Liver (tissue), 9 donors: ENCODE measurements around the gene MYO1H. TPM values are rescaled to one million over a fixed set of nuclear protein-coding genes. Genes with fewer than 3 reads are reported as not detected.

Source experiments
- DNase-seq: peaks from one replicate; pipeline ENCODE4 v3.0.0-alpha.2; 2017; ENCODE audit warnings: low spot score
- H3K27ac ChIP-seq, 2 donors: one replicate each; pipeline ENCODE4 v1.7.0; 2013; ENCODE audit warnings: inconsistent platforms in 2 of 2, low read length in 2 of 2, control low read depth in 1 of 2, low read depth in 1 of 2, mild to moderate bottlenecking in 1 of 2
- H3K27me3 ChIP-seq, 4 donors: one replicate each; pipeline versions ENCODE4 v1.6.1 to v1.7.0; 2013; ENCODE audit warnings: low read length in 3 of 4, inconsistent platforms in 1 of 4, mild to moderate bottlenecking in 1 of 4, moderate library complexity in 1 of 4; ENCODE audit not compliant: control insufficient read depth in 4 of 4, insufficient read depth in 4 of 4
- H3K36me3 ChIP-seq, 4 donors: one replicate each; pipeline versions ENCODE4 v1.6.1 to v1.7.0; 2013; ENCODE audit warnings: low read length in 3 of 4, mild to moderate bottlenecking in 3 of 4, low read depth in 1 of 4, moderate library complexity in 1 of 4; ENCODE audit not compliant: control insufficient read depth in 4 of 4, insufficient read depth in 3 of 4
- H3K4me1 ChIP-seq, 4 donors: one replicate each; pipeline versions ENCODE4 v1.6.1 to v1.7.0; 2013; ENCODE audit warnings: low read length in 3 of 4, mild to moderate bottlenecking in 3 of 4, moderate library complexity in 1 of 4; ENCODE audit not compliant: control insufficient read depth in 4 of 4, insufficient read depth in 4 of 4
- H3K4me3 ChIP-seq, 3 donors: one replicate each; pipeline versions ENCODE4 v1.6.1 to v1.7.0; 2013; ENCODE audit warnings: low read length in 3 of 3, control low read depth in 1 of 3, low read depth in 1 of 3, mild to moderate bottlenecking in 1 of 3
- H3K9ac ChIP-seq, 2 donors: one replicate each; pipeline ENCODE4 v1.7.0; 2013; ENCODE audit warnings: low read length in 2 of 2, mild to moderate bottlenecking in 2 of 2, moderate library complexity in 2 of 2, control low read depth in 1 of 2, low read depth in 1 of 2
- H3K9me3 ChIP-seq, 4 donors: one replicate each; pipeline versions ENCODE4 v1.6.1 to v1.7.0; 2013; ENCODE audit warnings: low read length in 3 of 4; ENCODE audit not compliant: control insufficient read depth in 4 of 4
- CTCF ChIP-seq: fragments of 150-350 bp; IDR thresholded peaks from 2 replicates; pipeline ENCODE4 v1.5.1; 2017; ENCODE audit warnings: improper control_type of control experiment, low read depth, low read length; ENCODE audit not compliant: missing input control
- EGR1 ChIP-seq, 2 donors: IDR thresholded peaks; 2 replicates each; pipeline ENCODE4 v1.6.1; 2016 to 2018; ENCODE audit warnings: antibody characterized with exemption in 2 of 2, low read depth in 2 of 2
- FOXA1 ChIP-seq: IDR thresholded peaks from 2 replicates; pipeline ENCODE4 v1.6.1; 2016; ENCODE audit warnings: antibody characterized with exemption
- FOXA2 ChIP-seq: IDR thresholded peaks from 2 replicates; pipeline ENCODE4 v1.6.1; 2016; ENCODE audit warnings: antibody characterized with exemption
- GABPA ChIP-seq, 2 donors: IDR thresholded peaks in 1 of 2; conservative IDR thresholded peaks in 1 of 2; 2 replicates each; pipeline ENCODE4 v1.6.1; 2016; ENCODE audit warnings: antibody characterized with exemption in 2 of 2, mild to moderate bottlenecking in 1 of 2, moderate library complexity in 1 of 2
- HNF4A ChIP-seq, 2 donors: conservative IDR thresholded peaks; 2 replicates each; pipeline ENCODE4 v1.6.1; 2016; ENCODE audit warnings: antibody characterized with exemption in 2 of 2, mild to moderate bottlenecking in 2 of 2
- HNF4G ChIP-seq: IDR thresholded peaks from 2 replicates; pipeline ENCODE4 v1.6.1; 2016; ENCODE audit warnings: antibody characterized with exemption
- JUND ChIP-seq, 2 donors: IDR thresholded peaks; 2 replicates each; pipeline ENCODE4 v1.6.1; 2016; ENCODE audit warnings: antibody characterized with exemption in 2 of 2
- NR2F2 ChIP-seq: IDR thresholded peaks from 2 replicates; pipeline ENCODE4 v1.6.1; 2016; ENCODE audit warnings: antibody characterized with exemption
- RAD21 ChIP-seq, 2 donors: IDR thresholded peaks; 2 replicates each; pipeline ENCODE4 v1.6.1; 2016; ENCODE audit warnings: antibody characterized with exemption in 2 of 2, mild to moderate bottlenecking in 2 of 2
- RXRA ChIP-seq, 2 donors: IDR thresholded peaks; 2 replicates each; pipeline ENCODE4 v1.6.1; 2017 to 2018; ENCODE audit warnings: antibody characterized with exemption in 2 of 2, mild to moderate bottlenecking in 1 of 2
- SP1 ChIP-seq: IDR thresholded peaks from 2 replicates; pipeline ENCODE4 v1.6.1; 2018; ENCODE audit warnings: antibody characterized with exemption, mild to moderate bottlenecking
- TAF1 ChIP-seq: conservative IDR thresholded peaks from 2 replicates; pipeline ENCODE4 v1.6.1; 2016; ENCODE audit warnings: antibody characterized with exemption, mild to moderate bottlenecking
- YY1 ChIP-seq: IDR thresholded peaks from 2 replicates; pipeline ENCODE4 v1.6.1; 2016; ENCODE audit warnings: antibody characterized with exemption, mild to moderate bottlenecking
- ZBTB33 ChIP-seq: IDR thresholded peaks from 2 replicates; pipeline ENCODE4 v1.6.1; 2016; ENCODE audit warnings: antibody characterized with exemption
- WGBS: extraction: QIAGEN DNeasy Blood & Tissue Kit; methylation state at CpG from one replicate; pipeline ENCODE4 v1.1.7; 2013; 5-methylcytosine and 5-hydroxymethylcytosine counted together
- polyA plus RNA-seq, 2 donors: library from polyadenylated mRNA; stranded (reverse) in 1 of 2; unstranded in 1 of 2; fragments of 200-250 nt in 1 of 2; fragments of >200 nt in 1 of 2; fragmentation: Nextera tagmentation in 1 of 2; extraction: Ambion mirVana in 1 of 2; gene quantifications; one replicate each; pipeline versions ENCODE4 v1.2.1 to v1.2.3, GENCODE V29; 2013 to 2015
- total RNA-seq, 2 donors: library from RNA; depleted of rRNA; stranded (reverse); fragments of >200 nt; gene quantifications; one replicate each; pipeline ENCODE4 v1.2.3, GENCODE V29; 2014
- TF ChIP-seq, protein P1 (sequence below): IDR thresholded peaks from 2 replicates; pipeline ENCODE4 v1.6.1; 2016; ENCODE audit warnings: antibody characterized with exemption
- TF ChIP-seq, protein P2 (sequence below): IDR thresholded peaks from 2 replicates; pipeline ENCODE4 v1.6.1; 2016; ENCODE audit warnings: antibody characterized with exemption, mild to moderate bottlenecking
- TF ChIP-seq, protein P3 (sequence below): IDR thresholded peaks from 2 replicates; pipeline ENCODE4 v1.6.1; 2016; ENCODE audit warnings: antibody characterized with exemption
- donor health status: healthy.
- donor health status: healthy.
- donor health status: healthy.
- donor health status: healthy.
- donor health status: healthy.

The MYO1H gene
- total and polyA plus RNA-seq, 4 donors: not detected

DNA sequence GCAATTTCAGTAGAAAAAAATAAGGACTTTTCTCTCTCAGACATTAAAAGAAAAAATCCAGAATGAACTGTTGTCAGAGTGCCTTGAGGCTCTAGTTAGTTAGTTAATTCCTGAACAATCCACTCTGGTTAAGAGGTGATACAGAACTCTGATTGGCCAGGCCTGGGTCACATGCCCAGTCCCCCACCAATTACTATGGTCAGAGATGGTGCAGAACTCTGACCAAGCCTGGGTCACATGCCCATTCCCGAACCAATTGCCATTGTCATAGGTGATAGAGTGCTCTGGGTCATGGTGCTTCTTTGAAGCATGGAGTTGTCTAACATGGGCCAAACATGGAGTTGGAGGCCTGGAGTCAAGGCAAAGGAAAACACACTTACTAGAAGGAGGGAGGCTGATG is 11.1 kb upstream of the MYO1H start:
- no peak overlapping the region for H3K27ac ChIP-seq
- 82% methylated on average over 1 of the region's 1 CpG for WGBS

DNA sequence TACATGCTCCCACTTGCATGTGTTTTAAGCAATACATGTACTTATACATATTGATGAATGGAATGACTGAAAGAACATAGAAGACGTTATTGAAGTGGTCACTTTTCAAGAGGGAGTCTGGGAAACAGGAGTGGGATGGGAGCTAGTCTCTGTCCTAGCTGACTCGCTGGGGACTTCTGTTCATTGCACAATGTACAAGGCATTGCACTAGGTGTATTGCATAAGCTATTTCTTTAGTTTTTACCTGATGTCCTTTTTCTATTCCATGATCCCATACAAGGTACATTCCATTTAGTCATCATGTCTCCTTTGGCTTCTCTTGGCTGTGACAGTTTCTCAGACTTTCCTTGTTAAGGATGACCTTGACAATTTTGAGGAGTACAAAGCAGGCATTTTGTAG is 4.0 kb upstream of the MYO1H start:
- DNase-seq: no peak
- Histone ChIP-seq H3K36me3 (no peaks in the 10 kb centered on the region), H3K27ac (no peak overlapping the region), H3K9me3 (peaks cover 0 to 3% (median 0%) of the 10 kb centered on the region in 4 donors), H3K27me3 (no peaks in the 10 kb centered on the region), H3K4me1 (no peaks in the 10 kb centered on the region), H3K9ac (no peak overlapping the region), H3K4me3 (no peak overlapping the region)
- 33% methylated on average over 2 of the region's 2 CpGs for WGBS
- TF ChIP-seq, protein P1, sequence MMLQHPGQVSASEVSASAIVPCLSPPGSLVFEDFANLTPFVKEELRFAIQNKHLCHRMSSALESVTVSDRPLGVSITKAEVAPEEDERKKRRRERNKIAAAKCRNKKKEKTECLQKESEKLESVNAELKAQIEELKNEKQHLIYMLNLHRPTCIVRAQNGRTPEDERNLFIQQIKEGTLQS: no peak
- TF ChIP-seq RAD21 (IDR thresholded peaks at IDR 0.05) (no peak), ZBTB33 (no peak), EGR1 (IDR thresholded peaks at IDR 0.05; ENCODE audit: low read depth in 2 of 2) (no peak), JUND (IDR thresholded peaks at IDR 0.05) (no peak), FOXA1 (no peak), NR2F2 (no peak), HNF4A (conservative IDR thresholded peaks at IDR 0.05) (no peak), CTCF (no peak), RXRA (IDR thresholded peaks at IDR 0.05) (no peak), FOXA2 (no peak), HNF4G (no peak), GABPA (IDR thresholded peaks at IDR 0.05 in 1 of 2, conservative IDR thresholded peaks at IDR 0.05 in 1 of 2) (no peak), SP1 (no peak), TAF1 (no peak), YY1 (no peak)
- TF ChIP-seq, protein P2, sequence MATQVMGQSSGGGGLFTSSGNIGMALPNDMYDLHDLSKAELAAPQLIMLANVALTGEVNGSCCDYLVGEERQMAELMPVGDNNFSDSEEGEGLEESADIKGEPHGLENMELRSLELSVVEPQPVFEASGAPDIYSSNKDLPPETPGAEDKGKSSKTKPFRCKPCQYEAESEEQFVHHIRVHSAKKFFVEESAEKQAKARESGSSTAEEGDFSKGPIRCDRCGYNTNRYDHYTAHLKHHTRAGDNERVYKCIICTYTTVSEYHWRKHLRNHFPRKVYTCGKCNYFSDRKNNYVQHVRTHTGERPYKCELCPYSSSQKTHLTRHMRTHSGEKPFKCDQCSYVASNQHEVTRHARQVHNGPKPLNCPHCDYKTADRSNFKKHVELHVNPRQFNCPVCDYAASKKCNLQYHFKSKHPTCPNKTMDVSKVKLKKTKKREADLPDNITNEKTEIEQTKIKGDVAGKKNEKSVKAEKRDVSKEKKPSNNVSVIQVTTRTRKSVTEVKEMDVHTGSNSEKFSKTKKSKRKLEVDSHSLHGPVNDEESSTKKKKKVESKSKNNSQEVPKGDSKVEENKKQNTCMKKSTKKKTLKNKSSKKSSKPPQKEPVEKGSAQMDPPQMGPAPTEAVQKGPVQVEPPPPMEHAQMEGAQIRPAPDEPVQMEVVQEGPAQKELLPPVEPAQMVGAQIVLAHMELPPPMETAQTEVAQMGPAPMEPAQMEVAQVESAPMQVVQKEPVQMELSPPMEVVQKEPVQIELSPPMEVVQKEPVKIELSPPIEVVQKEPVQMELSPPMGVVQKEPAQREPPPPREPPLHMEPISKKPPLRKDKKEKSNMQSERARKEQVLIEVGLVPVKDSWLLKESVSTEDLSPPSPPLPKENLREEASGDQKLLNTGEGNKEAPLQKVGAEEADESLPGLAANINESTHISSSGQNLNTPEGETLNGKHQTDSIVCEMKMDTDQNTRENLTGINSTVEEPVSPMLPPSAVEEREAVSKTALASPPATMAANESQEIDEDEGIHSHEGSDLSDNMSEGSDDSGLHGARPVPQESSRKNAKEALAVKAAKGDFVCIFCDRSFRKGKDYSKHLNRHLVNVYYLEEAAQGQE: no peak
- TF ChIP-seq, protein P3, sequence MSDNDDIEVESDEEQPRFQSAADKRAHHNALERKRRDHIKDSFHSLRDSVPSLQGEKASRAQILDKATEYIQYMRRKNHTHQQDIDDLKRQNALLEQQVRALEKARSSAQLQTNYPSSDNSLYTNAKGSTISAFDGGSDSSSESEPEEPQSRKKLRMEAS: no peak

More for the DNA sequence above, 11.1 kb upstream of the MYO1H start:
- no peaks in the 10 kb centered on the region for H3K9me3 ChIP-seq
- no peaks in the 10 kb centered on the region for H3K4me1 ChIP-seq
- no peak for DNase-seq
- no peaks in the 10 kb centered on the region for H3K27me3 ChIP-seq
- H3K4me3 ChIP-seq: no peak overlapping the region
- TF ChIP-seq YY1 (no peak), HNF4A (conservative IDR thresholded peaks at IDR 0.05) (no peak), NR2F2 (no peak), ZBTB33 (no peak), FOXA2 (no peak), EGR1 (IDR thresholded peaks at IDR 0.05; ENCODE audit: low read depth in 2 of 2) (no peak)
- TF ChIP-seq, protein P3: no peak
- H3K36me3 ChIP-seq: no peaks in the 10 kb centered on the region
- no peak overlapping the region for H3K9ac ChIP-seq
